ENCODE results near the gene ANKS3.

ANKS3 gene

GRCh38 chr16:4734063-4734729 is at the start of gene ANKS3, which contains the start of gene DNAAF8:
Gene ANKS3, minus strand, starts transcription at chr16:4734271. Its CDS starts 4,122 bp downstream, at chr16:4730149.
Gene DNAAF8, plus strand, starts transcription at chr16:4734537. Its CDS starts 1,978 bp downstream, at chr16:4736515.
- Histone ChIP-seq H3K36me3 (ENCODE audit: control insufficient read depth, insufficient read depth, low read length) (no peaks in the 10 kb centered on the region), H3K27me3 (ENCODE audit: control insufficient read depth, insufficient read depth, low read length) (no peaks in the 10 kb centered on the region), H3K27ac (ENCODE audit: low read depth, low read length) (peak within 1 kb of the TSS; percentile 73), H3K9ac (ENCODE audit: low read length) (peak within 1 kb of the TSS; percentile 58), H3K4me1 (ENCODE audit: control insufficient read depth, insufficient read depth, low read length) (no peaks in the 10 kb centered on the region), H3K4me3 (ENCODE audit: low read length) (peak within 1 kb of the TSS; percentile 98)

GRCh38 chr16:4783251-4783950 is 49.3 kb upstream of the ANKS3 start:
- Histone ChIP-seq H3K4me3 (ENCODE audit: low read length) (no peak overlapping the region), H3K36me3 (ENCODE audit: control insufficient read depth, insufficient read depth, low read length) (no peaks in the 10 kb centered on the region), H3K27me3 (ENCODE audit: control insufficient read depth, insufficient read depth, low read length) (peaks cover 3% of the 10 kb centered on the region), H3K27ac (ENCODE audit: low read depth, low read length) (no peak overlapping the region), H3K4me1 (ENCODE audit: control insufficient read depth, insufficient read depth, low read length) (no peaks in the 10 kb centered on the region), H3K9ac (ENCODE audit: low read length) (no peak overlapping the region)

GRCh38 chr16:4780235-4780634 is 46.2 kb upstream of the ANKS3 start:
- no peaks in the 10 kb centered on the region for H3K36me3 ChIP-seq (ENCODE audit: control insufficient read depth, insufficient read depth, low read length)

GRCh38 chr16:4778050-4778392 is 44.0 kb upstream of the ANKS3 start:
- Histone ChIP-seq H3K9ac (ENCODE audit: low read length) (no peak overlapping the region), H3K4me1 (ENCODE audit: control insufficient read depth, insufficient read depth, low read length) (no peaks in the 10 kb centered on the region), H3K27me3 (ENCODE audit: control insufficient read depth, insufficient read depth, low read length) (no peaks in the 10 kb centered on the region), H3K36me3 (ENCODE audit: control insufficient read depth, insufficient read depth, low read length) (no peaks in the 10 kb centered on the region), H3K4me3 (ENCODE audit: low read length) (no peak overlapping the region), H3K27ac (ENCODE audit: low read depth, low read length) (no peak overlapping the region)

More at GRCh38 chr16:4780235-4780634, 46.2 kb upstream of the ANKS3 start:
- Histone ChIP-seq H3K9ac (ENCODE audit: low read length) (no peak overlapping the region), H3K27ac (ENCODE audit: low read depth, low read length) (no peak overlapping the region), H3K27me3 (ENCODE audit: control insufficient read depth, insufficient read depth, low read length) (no peaks in the 10 kb centered on the region), H3K4me3 (ENCODE audit: low read length) (no peak overlapping the region), H3K4me1 (ENCODE audit: control insufficient read depth, insufficient read depth, low read length) (no peaks in the 10 kb centered on the region)

GRCh38 chr16:4777339-4778049 is 43.4 kb upstream of the ANKS3 start:
- H3K4me3 ChIP-seq (ENCODE audit: low read length), result no peak overlapping the region
- H3K27ac ChIP-seq (ENCODE audit: low read depth, low read length), result no peak overlapping the region
- no peaks in the 10 kb centered on the region for H3K36me3 ChIP-seq (ENCODE audit: control insufficient read depth, insufficient read depth, low read length)
- H3K27me3 ChIP-seq (ENCODE audit: control insufficient read depth, insufficient read depth, low read length), result no peaks in the 10 kb centered on the region
- H3K4me1 ChIP-seq (ENCODE audit: control insufficient read depth, insufficient read depth, low read length), result no peaks in the 10 kb centered on the region
- H3K9ac ChIP-seq (ENCODE audit: low read length), result no peak overlapping the region

GRCh38 chr16:4776141-4776705 is 42.2 kb upstream of the ANKS3 start:
- no peaks in the 10 kb centered on the region for H3K27me3 ChIP-seq (ENCODE audit: control insufficient read depth, insufficient read depth, low read length)

GRCh38 chr16:4775005-4775404 is 40.9 kb upstream of the ANKS3 start:
- H3K36me3 ChIP-seq (ENCODE audit: control insufficient read depth, insufficient read depth, low read length), result no peaks in the 10 kb centered on the region
- H3K27ac ChIP-seq (ENCODE audit: low read depth, low read length), result no peak overlapping the region
- no peak overlapping the region for H3K4me3 ChIP-seq (ENCODE audit: low read length)
- no peaks in the 10 kb centered on the region for H3K4me1 ChIP-seq (ENCODE audit: control insufficient read depth, insufficient read depth, low read length)
- no peaks in the 10 kb centered on the region for H3K27me3 ChIP-seq (ENCODE audit: control insufficient read depth, insufficient read depth, low read length)
- no peak overlapping the region for H3K9ac ChIP-seq (ENCODE audit: low read length)

More at GRCh38 chr16:4776141-4776705, 42.2 kb upstream of the ANKS3 start:
- Histone ChIP-seq H3K4me1 (ENCODE audit: control insufficient read depth, insufficient read depth, low read length) (no peaks in the 10 kb centered on the region), H3K4me3 (ENCODE audit: low read length) (no peak overlapping the region), H3K36me3 (ENCODE audit: control insufficient read depth, insufficient read depth, low read length) (no peaks in the 10 kb centered on the region), H3K9ac (ENCODE audit: low read length) (no peak overlapping the region), H3K27ac (ENCODE audit: low read depth, low read length) (no peak overlapping the region)

- Histone ChIP-seq H3K27ac (ENCODE audit: low read depth, low read length) (no peak overlapping the region), H3K36me3 (ENCODE audit: control insufficient read depth, insufficient read depth, low read length) (no peaks in the 10 kb centered on the region), H3K4me1 (ENCODE audit: control insufficient read depth, insufficient read depth, low read length) (peaks cover 4% of the 10 kb centered on the region), H3K4me3 (ENCODE audit: low read length) (no peak overlapping the region), H3K27me3 (ENCODE audit: control insufficient read depth, insufficient read depth, low read length) (no peaks in the 10 kb centered on the region), H3K9ac (ENCODE audit: low read length) (no peak overlapping the region)
These were observed 38.3 kb upstream of the ANKS3 start for GRCh38 chr16:4772351-4772750.

- Histone ChIP-seq H3K4me1 (ENCODE audit: control insufficient read depth, insufficient read depth, low read length) (peaks cover 4% of the 10 kb centered on the region), H3K9ac (ENCODE audit: low read length) (no peak overlapping the region), H3K27me3 (ENCODE audit: control insufficient read depth, insufficient read depth, low read length) (no peaks in the 10 kb centered on the region), H3K4me3 (ENCODE audit: low read length) (no peak overlapping the region), H3K36me3 (ENCODE audit: control insufficient read depth, insufficient read depth, low read length) (no peaks in the 10 kb centered on the region), H3K27ac (ENCODE audit: low read depth, low read length) (no peak overlapping the region)
These were observed 37.6 kb upstream of the ANKS3 start for GRCh38 chr16:4771646-4772045.

- no peaks in the 10 kb centered on the region for H3K27me3 ChIP-seq (ENCODE audit: control insufficient read depth, insufficient read depth, low read length)
- no peaks in the 10 kb centered on the region for H3K36me3 ChIP-seq (ENCODE audit: control insufficient read depth, insufficient read depth, low read length)
- no peak overlapping the region for H3K9ac ChIP-seq (ENCODE audit: low read length)
- no peak overlapping the region for H3K27ac ChIP-seq (ENCODE audit: low read depth, low read length)
- peak overlapping the region; percentile 71 for H3K4me3 ChIP-seq (ENCODE audit: low read length)
- H3K4me1 ChIP-seq (ENCODE audit: control insufficient read depth, insufficient read depth, low read length), result peaks cover 14% of the 10 kb centered on the region
These were observed 35.2 kb upstream of the ANKS3 start for GRCh38 chr16:4769306-4769638.

GRCh38 chr16:4768549-4769305 is 34.7 kb upstream of the ANKS3 start:
- peaks cover 14% of the 10 kb centered on the region for H3K4me1 ChIP-seq (ENCODE audit: control insufficient read depth, insufficient read depth, low read length)
- H3K4me3 ChIP-seq (ENCODE audit: low read length), result peak overlapping the region; percentile 71
- no peaks in the 10 kb centered on the region for H3K27me3 ChIP-seq (ENCODE audit: control insufficient read depth, insufficient read depth, low read length)
- peak overlapping the region; percentile 22 for H3K9ac ChIP-seq (ENCODE audit: low read length)
- H3K36me3 ChIP-seq (ENCODE audit: control insufficient read depth, insufficient read depth, low read length), result peaks cover 4% of the 10 kb centered on the region
- H3K27ac ChIP-seq (ENCODE audit: low read depth, low read length), result peak overlapping the region; percentile 68

Data from rectal smooth muscle tissue (tissue), 1 donor.